BLaER1 treated with 17β-estradiol and CSF1 and Interleukin-3, amounts not matched to agents 10 nM and 100 nM (cell line): ENCODE data around the gene IL36RN.

Experiments
- H3K27ac ChIP-seq, 11 experiments: shearing (Covaris generic); formaldehyde crosslinking; 2 replicates each; pipeline ENCODE4 v1.8.1; 2022
- H3K27me3 ChIP-seq, 11 experiments: shearing (Covaris generic); formaldehyde crosslinking; 2 replicates each; pipeline ENCODE4 v1.8.1; 2022
- H3K36me3 ChIP-seq, 11 experiments: shearing (Covaris generic); formaldehyde crosslinking; 2 replicates each; pipeline ENCODE4 v1.8.1; 2022
- H3K4me1 ChIP-seq, 10 experiments: shearing (Covaris generic); formaldehyde crosslinking; 2 replicates each; pipeline ENCODE4 v1.8.1; 2022
- H3K4me2 ChIP-seq, 11 experiments: shearing (Covaris generic); formaldehyde crosslinking; 2 replicates each; pipeline ENCODE4 v1.8.1; 2022
- H3K4me3 ChIP-seq, 10 experiments: shearing (Covaris generic); formaldehyde crosslinking; 2 replicates each; pipeline ENCODE4 v1.8.1; 2022
- H3K9ac ChIP-seq, 11 experiments: shearing (Covaris generic); formaldehyde crosslinking; 2 replicates each; pipeline ENCODE4 v1.8.1; 2022
- H3K9me3 ChIP-seq, 11 experiments: shearing (Covaris generic); formaldehyde crosslinking; replicated peaks in 1 of 11; 2 replicates each; pipeline ENCODE4 v1.8.1; 2022
- H4K20me1 ChIP-seq, 11 experiments: shearing (Covaris generic); formaldehyde crosslinking; 2 replicates each; pipeline ENCODE4 v1.8.1; 2022
- Cebpa-rat ChIP-seq, 11 experiments: shearing (Covaris generic); IDR thresholded peaks; 2 replicates each; pipeline ENCODE4 v1.8.1; 2022

IL36RN gene

GRCh38 chr2:113077921-113078320 is 18.9 kb downstream of the IL36RN start:
- H3K4me2 ChIP-seq: peak overlapping the region in 2 of 11 experiments; percentile 36 to 50; a peak in 2 of 22 replicates
- H3K4me1 ChIP-seq: peaks cover 0 to 43% (median 4%) of the 10 kb centered on the region in 10 experiments; a peak in 7 of 20 replicates
- H3K9ac ChIP-seq: no peak overlapping the region
- no peaks in the 10 kb centered on the region for H3K27me3 ChIP-seq
- H3K4me3 ChIP-seq: no peak overlapping the region
- no peak for TF ChIP-seq Cebpa-rat (IDR thresholded peaks at IDR 0.05)
- no peaks in the 10 kb centered on the region for H3K36me3 ChIP-seq
- H3K27ac ChIP-seq: no peak overlapping the region
- no peaks in the 10 kb centered on the region for H3K9me3 ChIP-seq
- H4K20me1 ChIP-seq: no peaks in the 10 kb centered on the region

GRCh38 chr2:113078350-113078839 is 19.4 kb downstream of the IL36RN start:
- H3K27ac ChIP-seq: no peak overlapping the region
- peak overlapping the region in 1 of 11 experiments; percentile 36; a peak in 1 of 22 replicates for H3K4me2 ChIP-seq
- H3K27me3 ChIP-seq: no peaks in the 10 kb centered on the region
- TF ChIP-seq Cebpa-rat (IDR thresholded peaks at IDR 0.05): no peak
- H4K20me1 ChIP-seq: no peaks in the 10 kb centered on the region
- H3K36me3 ChIP-seq: no peaks in the 10 kb centered on the region
- H3K4me1 ChIP-seq: peaks cover 0 to 47% (median 4%) of the 10 kb centered on the region in 10 experiments; a peak in 8 of 20 replicates
- no peak overlapping the region for H3K9ac ChIP-seq
- H3K9me3 ChIP-seq: no peaks in the 10 kb centered on the region
- no peak overlapping the region for H3K4me3 ChIP-seq

GRCh38 chr2:113079131-113079530 is 20.1 kb downstream of the IL36RN start:
- no peak overlapping the region for H3K4me2 ChIP-seq
- no peaks in the 10 kb centered on the region for H3K36me3 ChIP-seq
- no peak overlapping the region for H3K9ac ChIP-seq
- H3K9me3 ChIP-seq: no peaks in the 10 kb centered on the region
- H3K27ac ChIP-seq: no peak overlapping the region
- H3K27me3 ChIP-seq: no peaks in the 10 kb centered on the region
- no peak for TF ChIP-seq Cebpa-rat (IDR thresholded peaks at IDR 0.05)
- H4K20me1 ChIP-seq: no peaks in the 10 kb centered on the region
- peaks cover 0 to 55% (median 4%) of the 10 kb centered on the region in 10 experiments; a peak in 8 of 20 replicates for H3K4me1 ChIP-seq
- H3K4me3 ChIP-seq: no peak overlapping the region

- H3K27ac ChIP-seq: no peak overlapping the region
- TF ChIP-seq Cebpa-rat (IDR thresholded peaks at IDR 0.05): no peak
- no peak overlapping the region for H3K4me3 ChIP-seq
- no peak overlapping the region for H3K9ac ChIP-seq
- H3K27me3 ChIP-seq: no peaks in the 10 kb centered on the region
- H3K36me3 ChIP-seq: no peaks in the 10 kb centered on the region
- peaks cover 0 to 64% (median 4%) of the 10 kb centered on the region in 10 experiments; a peak in 8 of 20 replicates for H3K4me1 ChIP-seq
- no peak overlapping the region for H3K4me2 ChIP-seq
- H3K9me3 ChIP-seq: no peaks in the 10 kb centered on the region
- no peaks in the 10 kb centered on the region for H4K20me1 ChIP-seq
These were observed 21.1 kb downstream of the IL36RN start for GRCh38 chr2:113080134-113080533.

GRCh38 chr2:113081488-113082210 is 22.7 kb downstream of the IL36RN start:
- Histone ChIP-seq H3K27me3 (no peaks in the 10 kb centered on the region), H3K4me1 (peaks cover 0 to 72% (median 4%) of the 10 kb centered on the region in 10 experiments; a peak in 8 of 20 replicates), H3K4me3 (no peak overlapping the region), H3K9me3 (no peaks in the 10 kb centered on the region), H3K4me2 (peak overlapping the region in 1 of 11 experiments; percentile 7; a peak in 2 of 22 replicates), H3K27ac (no peak overlapping the region), H3K36me3 (no peaks in the 10 kb centered on the region), H4K20me1 (no peaks in the 10 kb centered on the region), H3K9ac (no peak overlapping the region)
- TF ChIP-seq Cebpa-rat (IDR thresholded peaks at IDR 0.05): no peak

GRCh38 chr2:113083296-113083695 is 24.3 kb downstream of the IL36RN start:
- H3K36me3 ChIP-seq: no peaks in the 10 kb centered on the region
- H3K4me3 ChIP-seq: no peak overlapping the region
- no peaks in the 10 kb centered on the region for H3K27me3 ChIP-seq
- H4K20me1 ChIP-seq: no peaks in the 10 kb centered on the region
- peak overlapping the region in 3 of 11 experiments; percentile 18 to 55 (median 55); a peak in 5 of 22 replicates for H3K4me2 ChIP-seq
- H3K27ac ChIP-seq: peak overlapping the region in 1 of 11 experiments; percentile 55; a peak in 1 of 22 replicates
- no peaks in the 10 kb centered on the region for H3K9me3 ChIP-seq
- TF ChIP-seq Cebpa-rat (IDR thresholded peaks at IDR 0.05): no peak
- peaks cover 0 to 61% (median 0%) of the 10 kb centered on the region in 10 experiments; a peak in 7 of 20 replicates for H3K4me1 ChIP-seq
- H3K9ac ChIP-seq: no peak overlapping the region

- H3K27me3 ChIP-seq: no peaks in the 10 kb centered on the region
- no peaks in the 10 kb centered on the region for H3K36me3 ChIP-seq
- peak overlapping the region in 3 of 11 experiments; percentile 19 to 55 (median 55); a peak in 5 of 22 replicates for H3K4me2 ChIP-seq
- H3K4me3 ChIP-seq: no peak overlapping the region
- TF ChIP-seq Cebpa-rat (IDR thresholded peaks at IDR 0.05): no peak
- H4K20me1 ChIP-seq: no peaks in the 10 kb centered on the region
- no peaks in the 10 kb centered on the region for H3K9me3 ChIP-seq
- no peak overlapping the region; a peak in 1 of 22 replicates for H3K27ac ChIP-seq
- no peak overlapping the region for H3K9ac ChIP-seq
- H3K4me1 ChIP-seq: peaks cover 0 to 66% (median 0%) of the 10 kb centered on the region in 10 experiments; a peak in 7 of 20 replicates
These were observed 25.4 kb downstream of the IL36RN start for GRCh38 chr2:113084249-113085000.

GRCh38 chr2:113085542-113085941 is 26.5 kb downstream of the IL36RN start:
- peaks cover 0 to 72% (median 4%) of the 10 kb centered on the region in 10 experiments; a peak in 9 of 20 replicates for H3K4me1 ChIP-seq

More at GRCh38 chr2:113085542-113085941, 26.5 kb downstream of the IL36RN start:
- H3K36me3 ChIP-seq: no peaks in the 10 kb centered on the region
- H3K27me3 ChIP-seq: no peaks in the 10 kb centered on the region
- no peak for TF ChIP-seq Cebpa-rat (IDR thresholded peaks at IDR 0.05)
- H3K4me3 ChIP-seq: no peak overlapping the region
- H3K4me2 ChIP-seq: peak overlapping the region in 2 of 11 experiments; percentile 19 to 29; a peak in 3 of 22 replicates
- H4K20me1 ChIP-seq: no peaks in the 10 kb centered on the region
- no peak overlapping the region for H3K9ac ChIP-seq
- H3K9me3 ChIP-seq: no peaks in the 10 kb centered on the region
- no peak overlapping the region for H3K27ac ChIP-seq
